H1 (cell line): ENCODE measurements around the gene MCM8. TPM values are rescaled to one million over a fixed set of nuclear protein-coding genes. Genes with fewer than 3 reads are reported as not detected.

Source experiments
- CTCF ChIA-PET: fragments of 300-600 bp; sonication (Branson Sonifier 250); formaldehyde crosslinking; loops from one replicate; lab custom pipeline; 2021; ENCODE audit not compliant: partially characterized antibody; lab: Charles Lee
- POLR2A ChIA-PET: fragments of 300-600 bp; sonication (Branson Sonifier 250); formaldehyde crosslinking; loops from one replicate; lab custom pipeline; 2021; ENCODE audit warnings: inconsistent platforms; ENCODE audit not compliant: partially characterized antibody; lab: Charles Lee
- DNase-seq, 2 experiments: peaks; one replicate each; pipeline versions ENCODE4 v3.0.0 to v3.0.0-alpha.2; 2010 to 2022; ENCODE audit warnings: low spot score in 2 of 2, low read depth in 1 of 2, mixed read lengths in 1 of 2
- FAIRE-seq: peaks from 2 replicates; lab custom pipeline; 2011; peaks lifted over from hg19 to GRCh38; lab: Jason Lieb, UNC
- H2AFZ ChIP-seq: 2 replicates; pipeline ENCODE4 v1.8.1; 2012; ENCODE audit warnings: low read length, inconsistent platforms
- H2AK5ac ChIP-seq: 2 replicates; pipeline ENCODE4 v1.6.1; 2013; ENCODE audit warnings: low read depth, low read length
- H2BK120ac ChIP-seq: replicated peaks from 2 replicates; pipeline ENCODE3; 2013; ENCODE audit warnings: low read depth, low read length, inconsistent platforms
- H2BK12ac ChIP-seq: 2 replicates; pipeline ENCODE4 v1.6.1; 2013; ENCODE audit warnings: low read depth, low read length
- H2BK15ac ChIP-seq: 2 replicates; pipeline ENCODE4 v1.6.1; 2013; ENCODE audit warnings: low read length
- H2BK20ac ChIP-seq: 2 replicates; pipeline ENCODE4 v1.6.1; 2013; ENCODE audit warnings: low read length
- H2BK5ac ChIP-seq: 2 replicates; pipeline ENCODE4 v1.6.1; 2013; ENCODE audit warnings: low read depth, low read length
- H3K14ac ChIP-seq: 2 replicates; pipeline ENCODE4 v1.6.1; 2013; ENCODE audit warnings: inconsistent platforms; ENCODE audit not compliant: insufficient read length
- H3K18ac ChIP-seq: 2 replicates; pipeline ENCODE4 v1.6.1; 2013; ENCODE audit warnings: low read length; ENCODE audit errors: extremely low read depth
- H3K23ac ChIP-seq: 2 replicates; pipeline ENCODE4 v1.6.1; 2013; ENCODE audit warnings: inconsistent platforms; ENCODE audit not compliant: insufficient read length
- H3K23me2 ChIP-seq: 2 replicates; pipeline ENCODE4 v1.6.1; 2013; ENCODE audit warnings: low read depth, low read length
- H3K27ac ChIP-seq: 2 replicates; pipeline ENCODE4 v1.6.1; 2011; ENCODE audit warnings: low read depth, low read length, inconsistent platforms
- H3K27me3 ChIP-seq, 4 experiments: replicated peaks in 1 of 4; 1 replicate in 1 of 4; 2 replicates in 3 of 4; pipeline versions ENCODE4 v1.6.1 to v1.8.1; 2011 to 2013; ENCODE audit warnings: low read length in 3 of 4, mild to moderate bottlenecking in 3 of 4, inconsistent platforms in 2 of 4, mixed read lengths in 2 of 4, moderate library complexity in 1 of 4; ENCODE audit not compliant: control insufficient read depth in 3 of 4, insufficient read depth in 3 of 4; ENCODE audit errors: extremely low read depth in 1 of 4
- H3K36me3 ChIP-seq, 4 experiments: 2 replicates each; pipeline versions ENCODE4 v1.6.1 to v1.8.1; 2011 to 2013; ENCODE audit warnings: mild to moderate bottlenecking in 4 of 4, low read length in 3 of 4, moderate library complexity in 2 of 4, control low read depth in 1 of 4, inconsistent platforms in 1 of 4; ENCODE audit not compliant: insufficient read depth in 4 of 4, control insufficient read depth in 2 of 4
- H3K4ac ChIP-seq: replicated peaks from 2 replicates; pipeline ENCODE3; 2013; ENCODE audit warnings: low read length, low read depth, mixed read lengths, inconsistent platforms; ENCODE audit not compliant: insufficient read length
- H3K4me1 ChIP-seq, 4 experiments: replicated peaks in 1 of 4; 1 replicate in 1 of 4; 2 replicates in 3 of 4; pipeline versions ENCODE4 v1.6.1 to v1.8.1; 2011 to 2013; ENCODE audit warnings: low read length in 3 of 4, inconsistent platforms in 2 of 4, mixed read lengths in 1 of 4; ENCODE audit not compliant: insufficient read depth in 4 of 4, control insufficient read depth in 3 of 4
- H3K4me2 ChIP-seq, 2 experiments: 2 replicates each; pipeline versions ENCODE4 v1.6.1 to v1.8.1; 2011 to 2013; ENCODE audit warnings: low read depth in 2 of 2, low read length in 2 of 2, control low read depth in 1 of 2, inconsistent platforms in 1 of 2, mild to moderate bottlenecking in 1 of 2; ENCODE audit not compliant: insufficient read depth in 1 of 2
- H3K4me3 ChIP-seq, 4 experiments: fragments of 200-600, 300-600 bp in 1 of 4; sonication (generic), shearing (Covaris generic), sonication (Bioruptor Twin) in 1 of 4; 2 replicates each; pipeline versions ENCODE4 v1.5.1 to v1.8.1; 2011 to 2016; ENCODE audit warnings: low read length in 4 of 4, low read depth in 3 of 4, control low read depth in 2 of 4, inconsistent platforms in 2 of 4, mild to moderate bottlenecking in 2 of 4, mixed read lengths in 1 of 4, moderate library complexity in 1 of 4; ENCODE audit not compliant: insufficient read depth in 2 of 4; ENCODE audit errors: extremely low read depth in 1 of 4
- H3K56ac ChIP-seq: replicated peaks from 2 replicates; pipeline ENCODE3; 2013; ENCODE audit warnings: low read depth, mild to moderate bottlenecking, mixed read lengths, low read length, inconsistent platforms; ENCODE audit not compliant: insufficient read length
- H3K79me1 ChIP-seq: 2 replicates; pipeline ENCODE4 v1.6.1; 2013; ENCODE audit warnings: low read depth, low read length, control low read depth
- H3K79me2 ChIP-seq, 2 experiments: 2 replicates each; pipeline versions ENCODE4 v1.6.1 to v1.8.1; 2012 to 2013; ENCODE audit warnings: low read length in 2 of 2, mild to moderate bottlenecking in 2 of 2, inconsistent platforms in 1 of 2; ENCODE audit not compliant: insufficient read depth in 2 of 2, control insufficient read depth in 1 of 2
- H3K9ac ChIP-seq, 4 experiments: replicated peaks in 1 of 4; 1 replicate in 1 of 4; 2 replicates in 3 of 4; pipeline versions ENCODE4 v1.6.1 to v1.8.1; 2011 to 2013; ENCODE audit warnings: low read depth in 3 of 4, low read length in 3 of 4, control low read depth in 2 of 4, mild to moderate bottlenecking in 2 of 4, moderate library complexity in 2 of 4, inconsistent platforms in 1 of 4; ENCODE audit errors: extremely low read depth in 1 of 4
- H3K9me3 ChIP-seq, 2 experiments: 2 replicates each; pipeline versions ENCODE4 v1.6.1 to v1.8.1; 2012 to 2013; ENCODE audit warnings: mild to moderate bottlenecking in 2 of 2, moderate library complexity in 2 of 2, control low read depth in 1 of 2, inconsistent platforms in 1 of 2, low read depth in 1 of 2, low read length in 1 of 2, mixed read lengths in 1 of 2; ENCODE audit not compliant: insufficient read depth in 2 of 2
- H4K20me1 ChIP-seq, 2 experiments: replicated peaks in 1 of 2; 2 replicates each; pipeline versions ENCODE3 to v1.8.1; 2011 to 2013; ENCODE audit warnings: inconsistent platforms in 2 of 2, low read length in 2 of 2, mild to moderate bottlenecking in 1 of 2; ENCODE audit not compliant: insufficient read depth in 2 of 2, control insufficient read depth in 1 of 2
- H4K5ac ChIP-seq: 2 replicates; pipeline ENCODE4 v1.6.1; 2013; ENCODE audit warnings: low read length, low read depth, mixed read lengths, inconsistent platforms; ENCODE audit not compliant: insufficient read length
- H4K8ac ChIP-seq: 2 replicates; pipeline ENCODE4 v1.8.0; 2013; ENCODE audit warnings: mild to moderate bottlenecking, moderate library complexity, low read length, inconsistent platforms; ENCODE audit not compliant: insufficient read depth; ENCODE audit errors: extremely low read depth
- H4K91ac ChIP-seq: replicated peaks from 2 replicates; pipeline ENCODE3; 2013; ENCODE audit warnings: low read length, mixed read lengths, inconsistent platforms; ENCODE audit not compliant: insufficient read length
- GTF2F1 ChIP-seq: IDR thresholded peaks from 2 replicates; pipeline ENCODE4 v1.6.1; 2012; ENCODE audit warnings: low read depth, low read length, improper control_type of control experiment, borderline replicate concordance
- JUND ChIP-seq: IDR thresholded peaks from 2 replicates; pipeline ENCODE4 v1.6.1; 2011; ENCODE audit warnings: mild to moderate bottlenecking, improper control_type of control experiment, low read length
- TAF7 ChIP-seq: optimal IDR thresholded peaks from 2 replicates; pipeline ENCODE3; 2011; ENCODE audit warnings: low read depth, mild to moderate bottlenecking, inconsistent platforms, low read length, moderate library complexity, borderline replicate concordance
- WGBS, 2 experiments: shearing (Covaris generic) in 1 of 2; methylation state at CpG; one replicate each; pipeline versions ENCODE4 v1.1.6 to v1.1.7; 2013 to 2015; ENCODE audit warnings: low lambda C conversion rate in 2 of 2, mixed read lengths in 2 of 2, inconsistent platforms in 1 of 2, low coverage in 1 of 2, missing lambda C conversion rate in 1 of 2; ENCODE audit not compliant: insufficient replicate concordance in 2 of 2, insufficient coverage in 1 of 2, insufficient read length in 1 of 2; ENCODE audit errors: extremely low coverage in 1 of 2, missing lambda C conversion rate in 1 of 2; 5-methylcytosine and 5-hydroxymethylcytosine counted together
- polyA plus RNA-seq, 7 experiments: library from polyadenylated mRNA; depleted of rRNA in 3 of 7; stranded (reverse) in 5 of 7; unstranded in 2 of 7; fragments of >200 nt in 5 of 7; fragments of 200-250 nt in 2 of 7; gene quantifications; 1 replicate in 5 of 7; 2 replicates in 1 of 7; 4 replicates in 1 of 7; pipeline versions ENCODE4 v1.2.1 to v1.2.3, GENCODE V29; 2011 to 2013; ENCODE audit warnings: missing spikeins in 2 of 7, mixed read lengths in 2 of 7
- total RNA-seq: library from RNA; stranded (reverse); fragmentation: NEBNext Ultra II Directional; extraction: Animal tissue kit (Norgen Biotek cat#: 25700); gene quantifications from 2 replicates; pipeline ENCODE4 v1.2.1, GENCODE V29; 2021
- TF ChIP-seq, protein P1 (sequence below): IDR thresholded peaks from 2 replicates; pipeline ENCODE4 v1.6.1; 2012; ENCODE audit warnings: inconsistent platforms
- TF ChIP-seq, protein P2 (sequence below): IDR thresholded peaks from 2 replicates; pipeline ENCODE4 v1.6.1; 2012; ENCODE audit warnings: low read length, inconsistent platforms

Gene MCM8
- total and polyA plus RNA-seq, 2 of the 8 experiments (the other 6 are each of a cell fraction or from before 2014, with no cell fraction given), result 7.1 to 31.9 TPM

DNA sequence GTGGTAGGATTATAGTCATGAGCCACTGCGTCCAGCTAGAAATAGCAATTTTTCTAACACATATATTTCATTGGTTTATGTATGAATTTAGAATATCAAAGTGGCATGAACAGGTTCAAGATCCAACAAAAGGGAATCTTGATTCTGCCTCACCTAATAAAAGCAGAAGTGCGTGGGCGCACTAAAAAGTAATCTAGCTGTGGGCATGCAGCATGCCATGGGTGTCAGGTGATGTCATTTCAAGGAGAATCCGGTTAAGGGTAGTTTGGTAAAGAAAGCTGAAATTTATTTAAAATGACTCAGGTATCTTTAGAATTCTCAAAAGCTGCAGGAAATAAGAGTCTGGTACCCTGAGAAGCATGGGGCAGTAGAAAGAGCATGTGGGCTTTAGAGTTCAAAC is 85.8 kb downstream of the MCM8 start:
- no peak overlapping the region for H2BK15ac ChIP-seq
- no peaks in the 10 kb centered on the region for H3K23me2 ChIP-seq
- H3K27me3 ChIP-seq, result no peaks in the 10 kb centered on the region
- no peaks in the 10 kb centered on the region for H3K79me1 ChIP-seq
- no peak overlapping the region for H2AK5ac ChIP-seq
- no peak overlapping the region for H3K14ac ChIP-seq
- POLR2A ChIA-PET, result interaction anchor here (0.9 to 1.5 kb wide), 2 partner anchors 14 to 31 kb away, joined by 3 read pairs; no protein-coding TSS in a partner anchor
- H3K4me3 ChIP-seq, result no peak overlapping the region
- no peaks in the 10 kb centered on the region for H3K9me3 ChIP-seq
- H2BK20ac ChIP-seq, result no peak overlapping the region
- H2BK120ac ChIP-seq, result no peak overlapping the region
- H4K91ac ChIP-seq, result no peak overlapping the region
- no peaks in the 10 kb centered on the region for H3K4me1 ChIP-seq
- TF ChIP-seq, protein P1, sequence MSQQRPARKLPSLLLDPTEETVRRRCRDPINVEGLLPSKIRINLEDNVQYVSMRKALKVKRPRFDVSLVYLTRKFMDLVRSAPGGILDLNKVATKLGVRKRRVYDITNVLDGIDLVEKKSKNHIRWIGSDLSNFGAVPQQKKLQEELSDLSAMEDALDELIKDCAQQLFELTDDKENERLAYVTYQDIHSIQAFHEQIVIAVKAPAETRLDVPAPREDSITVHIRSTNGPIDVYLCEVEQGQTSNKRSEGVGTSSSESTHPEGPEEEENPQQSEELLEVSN, result no peak
- no peak for TF ChIP-seq GTF2F1
- no peak for TF ChIP-seq JUND
- TF ChIP-seq, protein P2, sequence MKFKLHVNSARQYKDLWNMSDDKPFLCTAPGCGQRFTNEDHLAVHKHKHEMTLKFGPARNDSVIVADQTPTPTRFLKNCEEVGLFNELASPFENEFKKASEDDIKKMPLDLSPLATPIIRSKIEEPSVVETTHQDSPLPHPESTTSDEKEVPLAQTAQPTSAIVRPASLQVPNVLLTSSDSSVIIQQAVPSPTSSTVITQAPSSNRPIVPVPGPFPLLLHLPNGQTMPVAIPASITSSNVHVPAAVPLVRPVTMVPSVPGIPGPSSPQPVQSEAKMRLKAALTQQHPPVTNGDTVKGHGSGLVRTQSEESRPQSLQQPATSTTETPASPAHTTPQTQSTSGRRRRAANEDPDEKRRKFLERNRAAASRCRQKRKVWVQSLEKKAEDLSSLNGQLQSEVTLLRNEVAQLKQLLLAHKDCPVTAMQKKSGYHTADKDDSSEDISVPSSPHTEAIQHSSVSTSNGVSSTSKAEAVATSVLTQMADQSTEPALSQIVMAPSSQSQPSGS, result no peak
- no peak for TF ChIP-seq TAF7
- WGBS, 2 experiments, result 84% methylated on average over 4 of the region's 4 CpGs; no CpG with 5 or more reads in 1 of the 2 experiments
- H2AFZ ChIP-seq, result no peak overlapping the region
- no peak overlapping the region for H3K27ac ChIP-seq
- H2BK12ac ChIP-seq, result no peak overlapping the region
- H3K4me2 ChIP-seq, result no peak overlapping the region
- H2BK5ac ChIP-seq, result no peak overlapping the region
- H3K56ac ChIP-seq, result no peak overlapping the region
- H3K36me3 ChIP-seq, result peaks cover 0 to 40% (median 27%) of the 10 kb centered on the region in 4 experiments; a peak in 7 of 8 replicates
- DNase-seq (no peak), FAIRE-seq (no peak)
- no peak overlapping the region for H4K5ac ChIP-seq
- no peak overlapping the region for H3K23ac ChIP-seq
- CTCF ChIA-PET, result no interaction called here
- peaks cover 0 to 2% of the 10 kb centered on the region in 2 experiments for H4K20me1 ChIP-seq
- no peak overlapping the region for H4K8ac ChIP-seq
- no peak overlapping the region for H3K4ac ChIP-seq
- no peak overlapping the region for H3K18ac ChIP-seq
- no peaks in the 10 kb centered on the region for H3K79me2 ChIP-seq
- no peak overlapping the region for H3K9ac ChIP-seq
